Activated naive CD4-positive, alpha-beta T cell treated with anti-CD3 and anti-CD28 coated beads, Interleukin-2, amount 50 U/mL, for 16 hours (primary cell): ENCODE data around the gene RXFP3.
"Not testable (repeated sequence)": the region's sequence is repeated elsewhere in the genome, so short reads cannot be mapped to it uniquely, and the experiment has no call there.

Experiments
- DNase-seq: peaks from one replicate; pipeline ENCODE4 v3.0.0-alpha.2; 2020

Gene RXFP3

GRCh38 chr5:33936381-33937016 is at the start of gene RXFP3:
Gene RXFP3, plus strand, starts transcription at chr5:33936386. Its CDS starts 355 bp downstream, at chr5:33936741.
- no peak for DNase-seq

DNA sequence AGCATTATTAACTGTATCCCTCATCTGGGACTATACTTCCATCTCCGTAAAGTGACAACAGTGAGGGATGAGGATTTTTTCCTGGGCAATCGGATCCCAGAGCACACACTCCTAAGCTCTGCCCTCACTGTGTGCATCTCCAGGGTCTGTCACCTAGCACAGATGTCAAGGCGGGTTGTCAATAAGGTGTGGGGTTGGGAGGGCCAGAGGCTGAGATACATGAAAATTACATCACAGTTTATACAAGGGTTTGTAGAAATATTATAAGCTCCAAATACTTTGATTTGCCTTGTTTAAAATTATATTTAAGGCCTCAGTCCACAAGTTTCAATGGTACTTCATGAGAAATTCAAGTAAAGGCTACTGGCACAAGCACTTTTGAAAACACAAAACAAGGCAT is 48.9 kb upstream of the RXFP3 start:
- no peak for DNase-seq

- DNase-seq: no peak
Observed at GRCh38 chr5:33888587-33888986, 47.6 kb upstream of the RXFP3 start.

DNA sequence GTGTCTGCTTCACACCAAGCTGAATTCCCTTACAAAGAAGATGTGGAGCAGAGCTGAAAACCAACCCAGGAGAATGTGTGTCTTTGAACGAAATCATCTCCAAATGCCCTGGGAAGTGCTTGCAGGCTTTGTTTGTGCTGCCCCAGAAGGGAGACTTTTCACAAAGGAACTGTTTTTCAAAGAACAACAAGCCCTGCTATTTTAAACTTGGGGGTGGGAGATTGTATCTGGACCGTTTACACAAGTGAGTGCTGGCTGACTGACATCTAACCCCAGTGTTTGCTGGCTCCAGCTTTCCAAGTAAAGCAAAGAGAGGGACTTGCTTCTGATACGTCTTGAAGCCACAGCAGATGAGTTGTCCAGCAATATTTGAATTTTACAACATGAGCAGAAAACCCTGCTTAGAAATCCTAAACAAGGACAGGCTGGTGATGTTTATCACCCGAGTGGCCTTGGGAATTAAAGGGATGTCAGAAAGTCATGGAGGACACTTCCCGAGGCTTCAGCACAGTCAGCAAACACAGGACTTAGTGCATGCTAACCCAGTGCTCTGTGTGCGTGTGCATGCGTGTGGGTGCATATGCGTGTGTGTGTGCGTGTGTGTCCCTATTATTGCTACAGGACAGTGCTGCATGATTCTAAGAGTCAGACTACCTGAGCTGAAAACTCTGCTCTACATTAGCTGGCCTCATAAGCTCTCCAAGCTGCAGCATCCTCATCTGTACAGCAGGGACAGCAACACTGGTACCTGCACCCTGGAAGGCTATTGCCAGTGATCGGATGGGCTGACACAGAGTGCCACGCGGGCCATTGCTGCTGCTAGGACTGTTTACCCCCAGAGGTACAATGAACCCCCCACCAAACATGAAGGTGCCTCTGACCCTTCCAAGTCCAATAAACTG is 45.8 kb upstream of the RXFP3 start:
- DNase-seq: no peak

GRCh38 chr5:33891446-33891787 is 44.8 kb upstream of the RXFP3 start:
- no peak for DNase-seq

DNA sequence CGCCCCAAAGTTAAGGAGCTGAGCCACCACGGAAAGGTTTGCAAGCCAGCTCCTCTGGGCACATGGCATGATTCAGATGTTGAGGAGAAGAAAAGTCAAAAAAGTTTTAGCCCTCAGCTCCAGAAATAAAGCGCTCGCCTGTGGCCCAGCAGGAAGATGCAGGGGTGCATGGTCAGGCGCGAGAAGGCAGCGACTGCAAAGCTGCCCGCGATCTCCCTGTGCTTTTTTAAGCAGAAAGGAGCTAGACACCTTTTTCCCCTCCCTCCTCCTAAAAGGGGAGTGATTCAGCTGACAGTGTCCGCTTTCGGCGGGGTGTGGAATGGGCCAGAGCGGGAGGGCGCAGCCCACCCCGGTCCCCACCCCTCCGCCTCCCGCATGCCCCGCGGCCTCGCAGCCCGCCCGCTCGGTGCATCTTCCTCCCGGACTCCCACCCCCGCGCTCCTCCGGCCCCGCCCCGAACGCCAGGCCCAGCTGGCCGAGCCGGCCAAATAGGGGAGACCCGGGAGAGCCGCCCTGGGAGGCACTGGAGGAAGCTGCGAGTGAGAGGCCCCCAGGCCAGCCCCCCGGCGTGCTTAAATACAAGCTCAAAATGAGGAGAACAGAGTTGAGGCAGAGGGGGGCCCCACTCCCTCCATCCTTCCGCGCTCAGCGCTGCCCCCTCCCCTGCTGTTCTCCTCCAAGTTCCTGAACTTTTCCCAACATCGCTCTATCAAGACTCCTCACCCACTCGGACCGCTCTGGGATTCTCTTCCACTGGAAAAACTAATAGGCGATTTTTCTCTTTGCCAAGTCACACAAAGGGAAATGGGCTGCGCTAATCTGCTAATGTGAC is 44.2 kb upstream of the RXFP3 start, which contains the start of gene ADAMTS12:
ADAMTS12 (minus strand) TSS at position 203 of the 832 bp plus-strand sequence; CDS start at position 69, 134 bp downstream.
- no peak for DNase-seq

GRCh38 chr5:33892620-33893137 is 43.5 kb upstream of the RXFP3 start:
- no peak for DNase-seq

DNA sequence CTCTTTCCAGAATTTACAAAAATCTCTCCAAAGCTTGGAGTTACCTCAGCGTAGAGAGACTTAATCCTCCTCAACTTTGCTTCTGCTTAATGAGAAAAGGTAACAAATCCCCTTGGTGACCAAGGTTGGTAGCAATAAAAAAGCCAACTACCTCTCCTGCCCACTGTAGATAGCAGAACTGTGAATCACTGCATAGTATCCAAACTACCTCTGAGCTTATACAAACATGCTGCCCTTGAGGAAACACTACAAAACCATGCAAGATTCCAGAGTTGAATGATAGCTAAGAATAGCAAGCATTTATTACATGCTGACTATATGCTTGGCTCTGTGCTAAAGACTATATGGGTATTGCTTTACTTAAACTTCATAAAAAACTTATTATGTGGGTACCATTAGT is 41.6 kb upstream of the RXFP3 start:
- no peak for DNase-seq

DNA sequence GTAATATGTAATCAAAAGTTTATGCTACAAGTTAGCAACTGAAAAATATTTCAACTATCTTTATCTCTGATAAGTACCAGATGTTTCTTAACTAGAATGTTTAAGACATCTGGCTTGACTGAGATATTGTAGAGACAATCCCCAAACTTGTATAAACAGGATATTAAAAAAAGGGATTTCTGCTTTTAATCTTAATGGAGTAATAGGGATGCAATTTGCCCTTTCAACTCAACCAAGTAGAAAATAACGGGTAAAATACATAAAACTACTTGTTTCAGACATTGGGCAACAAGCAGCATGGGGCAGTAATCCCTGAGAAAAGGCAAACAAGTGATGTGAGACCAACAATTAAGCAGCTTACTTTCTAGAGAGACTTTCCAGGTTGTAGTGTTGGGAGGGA is 35.0 kb upstream of the RXFP3 start:
- no peak for DNase-seq

- DNase-seq: no peak
Observed at GRCh38 chr5:33903118-33903517, 33.1 kb upstream of the RXFP3 start.

DNA sequence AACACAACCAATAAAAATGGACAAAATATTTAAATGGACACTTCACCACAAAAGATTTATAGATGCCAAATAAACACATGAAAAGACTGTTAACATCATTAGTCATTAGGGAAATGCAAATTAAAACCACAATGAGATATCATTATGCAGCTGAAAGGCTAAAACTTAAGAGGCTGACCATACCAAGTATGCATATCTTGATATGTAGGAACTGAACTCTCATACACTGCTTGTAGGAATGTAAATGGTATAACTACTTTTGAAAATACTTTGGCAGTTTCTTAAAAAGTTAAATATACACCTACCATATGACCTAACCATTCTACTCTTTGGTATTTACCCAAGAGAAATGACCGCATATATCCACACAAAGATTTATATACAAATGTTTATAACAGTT is 30.8 kb upstream of the RXFP3 start:
- no peak for DNase-seq

DNA sequence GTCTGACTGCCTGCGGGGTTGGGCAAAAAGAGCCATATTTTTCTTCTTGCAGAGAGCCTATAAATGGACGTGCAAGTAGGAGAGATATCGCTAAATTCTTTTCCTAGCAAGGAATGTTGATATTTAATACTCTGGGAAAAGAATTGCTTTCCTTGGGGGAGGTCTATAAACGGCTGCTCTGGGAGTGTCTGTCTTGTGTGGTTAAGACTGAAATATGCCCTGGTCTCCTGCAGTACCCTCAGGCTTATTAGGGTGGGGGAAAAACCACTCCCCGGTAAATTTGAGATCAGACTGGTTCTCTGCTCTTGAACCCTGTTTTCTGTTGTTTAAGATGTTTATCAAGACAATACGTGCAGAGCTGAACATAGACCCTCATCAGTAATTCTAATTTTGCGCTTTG is 29.9 kb upstream of the RXFP3 start:
- not testable (repeated sequence) for DNase-seq

DNA sequence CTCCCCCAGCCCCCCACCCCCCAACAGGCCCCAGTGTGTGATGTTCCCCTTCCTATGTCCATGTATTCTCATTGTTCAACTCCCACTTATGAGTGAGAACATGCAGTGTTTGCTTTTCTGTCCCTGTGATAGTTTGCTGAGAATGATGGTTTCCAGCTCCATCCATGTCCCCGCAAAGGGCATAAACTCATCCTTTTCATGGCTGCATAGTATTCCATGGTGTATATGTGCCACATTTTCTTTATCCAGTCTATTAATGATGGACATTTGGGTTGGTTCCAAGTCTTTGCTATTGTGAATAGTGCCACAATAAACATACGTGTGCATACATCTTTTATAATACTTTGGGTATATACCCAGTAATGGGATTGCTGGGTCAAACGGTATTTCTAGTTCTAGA is 21.3 kb upstream of the RXFP3 start:
- DNase-seq: not testable (repeated sequence)

DNA sequence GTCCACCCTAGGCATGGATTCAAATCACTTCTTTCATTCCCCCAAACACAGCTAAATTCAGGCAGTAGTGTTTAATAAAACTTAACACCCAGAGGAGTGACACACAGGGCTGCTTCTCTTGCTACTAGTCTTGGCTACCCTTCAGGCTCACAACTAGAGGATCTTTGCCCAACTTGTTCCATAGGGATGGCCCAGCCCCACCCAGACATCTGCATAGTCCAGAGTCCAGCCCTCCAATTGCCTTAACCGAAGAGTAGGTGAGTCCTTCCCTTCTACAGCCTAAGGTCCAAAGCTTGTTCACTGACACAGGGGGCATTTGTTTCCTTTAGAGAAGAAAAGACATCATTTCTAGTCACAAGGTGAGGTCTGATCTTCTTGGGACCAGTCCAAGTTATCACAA is 15.2 kb upstream of the RXFP3 start:
- no peak for DNase-seq

DNA sequence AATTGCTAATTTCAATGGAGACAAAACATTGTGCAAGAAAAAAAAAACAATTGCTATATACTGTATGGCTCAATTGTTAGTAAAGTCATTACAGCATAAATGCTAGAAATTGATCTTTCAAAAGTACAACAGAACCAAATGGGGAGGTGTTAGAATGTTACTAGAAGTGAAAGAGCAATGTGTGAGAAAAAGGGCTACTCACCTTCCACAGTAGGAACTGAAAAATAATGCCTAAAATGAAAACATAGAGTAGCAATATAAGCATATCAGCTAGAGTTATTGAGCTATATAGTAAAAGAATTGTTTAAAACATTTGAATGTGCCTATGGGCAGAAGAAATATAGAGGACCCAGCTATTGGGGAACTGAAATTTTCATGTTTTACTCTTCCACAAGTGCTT is 10.9 kb upstream of the RXFP3 start:
- DNase-seq: no peak

DNA sequence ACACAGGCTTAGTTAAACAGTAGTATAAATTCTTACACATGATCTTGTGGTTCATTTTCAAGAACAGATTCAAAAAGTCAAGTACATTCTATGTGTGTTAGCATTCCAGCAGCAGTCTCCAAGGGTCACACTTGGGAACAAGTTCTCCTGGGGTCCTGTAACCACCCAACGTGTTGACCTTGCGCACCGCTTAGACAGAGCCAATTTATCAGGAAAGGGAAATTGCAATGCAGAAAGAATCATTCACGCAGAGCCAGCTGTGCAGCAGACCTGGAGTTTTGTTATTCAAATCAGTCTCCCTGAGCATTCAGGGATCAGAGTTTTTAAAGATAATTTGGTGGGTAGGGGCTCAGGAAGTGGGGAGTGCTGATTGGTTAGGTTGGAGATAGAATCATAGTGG is 8.5 kb upstream of the RXFP3 start:
- DNase-seq: no peak

- no peak for DNase-seq
Observed at GRCh38 chr5:33928283-33928682, 7.9 kb upstream of the RXFP3 start.

DNA sequence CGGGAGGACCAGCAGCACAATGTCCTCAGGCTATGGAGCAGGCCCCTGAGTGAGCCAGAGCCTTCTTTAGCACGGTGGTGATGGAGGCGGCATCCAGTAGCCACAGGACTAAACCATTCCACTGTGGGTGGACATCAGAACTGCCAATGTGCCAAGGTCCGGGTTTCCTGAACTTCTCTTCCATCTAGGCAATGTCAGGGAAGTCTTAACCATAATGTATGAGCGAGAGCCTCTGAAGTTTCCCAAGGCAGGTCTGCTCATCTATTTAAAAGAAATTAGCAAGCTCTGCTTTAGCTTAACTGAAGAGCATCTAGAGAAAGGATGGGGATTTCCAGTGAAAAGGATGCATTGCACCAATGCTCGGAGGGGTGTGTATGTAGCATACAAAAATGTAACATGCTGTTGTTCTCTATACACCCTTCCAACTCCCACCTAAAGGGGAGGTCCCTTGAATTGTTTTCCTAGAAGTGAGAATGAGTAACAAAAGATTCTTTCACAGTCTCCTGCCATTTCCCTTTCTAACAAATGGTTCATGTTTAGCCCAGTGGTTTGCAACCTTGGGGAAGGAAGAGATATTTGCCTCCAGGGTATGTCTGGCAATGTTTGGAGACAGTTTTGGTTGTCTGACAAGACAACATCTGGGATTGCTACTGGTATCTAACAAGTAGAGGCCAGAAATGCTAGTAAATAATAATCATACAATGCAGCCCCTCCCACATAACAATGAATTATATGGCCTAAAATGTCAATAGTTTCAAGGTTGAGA is 6.1 kb upstream of the RXFP3 start:
- no peak for DNase-seq

- DNase-seq: no peak
Observed at GRCh38 chr5:33931136-33931535, 5.0 kb upstream of the RXFP3 start.

GRCh38 chr5:33933723-33934169 is 2.4 kb upstream of the RXFP3 start:
- no peak for DNase-seq

DNA sequence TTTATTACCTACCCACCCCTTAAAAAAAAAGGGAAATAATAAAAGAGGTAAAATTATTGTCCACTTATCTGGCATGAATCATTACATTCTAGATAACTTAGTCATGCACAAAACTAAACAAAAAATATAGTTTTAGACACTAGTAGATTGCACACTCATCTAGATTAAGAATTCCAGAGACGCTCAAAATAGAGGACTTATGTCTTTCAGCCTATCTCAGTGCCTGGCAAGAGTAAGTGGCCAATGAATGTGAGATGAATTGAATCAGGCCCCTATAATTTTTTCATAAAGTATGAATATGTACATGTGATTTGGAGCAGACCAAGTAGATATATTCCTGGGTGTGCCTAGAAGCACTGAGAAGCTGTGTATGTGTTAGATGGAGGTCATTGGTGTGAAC is 2.0 kb upstream of the RXFP3 start:
- DNase-seq: no peak

GRCh38 chr5:33936004-33936380 is 194 bp upstream of the RXFP3 start:
- peak; percentile 34 for DNase-seq
